Measurements from ENCODE around the gene HELZ. TPM values are rescaled to one million over a fixed set of nuclear protein-coding genes. Genes with fewer than 3 reads are reported as not detected.

The HELZ gene
- total and polyA plus RNA-seq, 4 donors: 2.8 to 75.7 (median 25.5) TPM

DNA sequence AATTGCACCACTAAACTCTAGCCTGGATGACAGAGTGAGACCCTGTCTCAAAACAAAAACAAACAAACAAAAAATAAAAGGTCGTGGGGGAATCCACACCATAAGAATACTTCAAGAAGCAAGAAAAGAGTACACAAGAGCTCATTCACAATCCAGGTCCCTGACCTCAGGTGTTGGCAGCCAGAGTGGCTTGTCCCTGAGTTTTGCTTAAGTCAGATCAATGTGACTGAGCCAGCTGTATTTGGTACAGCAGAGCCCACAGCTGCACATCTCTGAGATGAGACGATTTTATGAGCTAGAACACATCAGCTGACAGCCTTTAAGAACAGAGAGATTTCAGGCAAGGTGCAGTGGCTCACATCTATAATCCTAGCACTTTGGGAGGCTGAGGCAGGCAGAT, 178.3 kb downstream of the HELZ start:
- 61 to 67% methylated on average over 2 of the region's 2 CpGs for WGBS, 2 donors
- Histone ChIP-seq H3K36me3 (ENCODE audit: control insufficient read depth in 1 of 2, insufficient read depth in 2 of 2, low read length in 1 of 2) (no peaks in the 10 kb centered on the region), H3K4me3 (ENCODE audit: low read length in 2 of 2) (no peak overlapping the region), H3K27me3 (ENCODE audit: control insufficient read depth in 1 of 2, insufficient read depth in 2 of 2, low read length in 1 of 2) (no peaks in the 10 kb centered on the region), H3K27ac (ENCODE audit: low read depth in 1 of 2, low read length in 2 of 2) (no peak overlapping the region), H3K4me1 (ENCODE audit: control insufficient read depth in 1 of 2, insufficient read depth in 2 of 2, low read length in 2 of 2) (no peaks in the 10 kb centered on the region), H3K9me3 (ENCODE audit: control insufficient read depth, low read length) (no peaks in the 10 kb centered on the region)
- intact Hi-C loops (cut with DNase I): no loop called here
- ATAC-seq (ENCODE audit: low FRiP score) (no peak), DNase-seq (no peak)

- DNase-seq (no peak), ATAC-seq (ENCODE audit: low FRiP score) (no peak)
- intact Hi-C loops (cut with DNase I): no loop called here
- WGBS, 2 donors: 83 to 93% methylated on average over 6 of the region's 6 CpGs
- no peak overlapping the region for H3K4me3 ChIP-seq (ENCODE audit: low read length in 2 of 2)
- no peaks in the 10 kb centered on the region for H3K9me3 ChIP-seq (ENCODE audit: control insufficient read depth, low read length)
- no peaks in the 10 kb centered on the region for H3K36me3 ChIP-seq (ENCODE audit: control insufficient read depth in 1 of 2, insufficient read depth in 2 of 2, low read length in 1 of 2)
- no peaks in the 10 kb centered on the region for H3K27me3 ChIP-seq (ENCODE audit: control insufficient read depth in 1 of 2, insufficient read depth in 2 of 2, low read length in 1 of 2)
- no peak overlapping the region for H3K27ac ChIP-seq (ENCODE audit: low read depth in 1 of 2, low read length in 2 of 2)
- H3K4me1 ChIP-seq (ENCODE audit: control insufficient read depth in 1 of 2, insufficient read depth in 2 of 2, low read length in 2 of 2): no peaks in the 10 kb centered on the region
These were observed 181.9 kb downstream of the HELZ start for GRCh38 chr17:67063141-67063540.

- intact Hi-C loops (cut with DNase I): no loop called here
- no peak overlapping the region for H3K4me3 ChIP-seq (ENCODE audit: low read length in 2 of 2)
- H3K27ac ChIP-seq (ENCODE audit: low read depth in 1 of 2, low read length in 2 of 2): no peak overlapping the region
- DNase-seq (no peak), ATAC-seq (ENCODE audit: low FRiP score) (no peak)
- 5 to 6% methylated on average over 6 of the region's 6 CpGs for WGBS, 2 donors
- no peaks in the 10 kb centered on the region for H3K27me3 ChIP-seq (ENCODE audit: control insufficient read depth in 1 of 2, insufficient read depth in 2 of 2, low read length in 1 of 2)
- no peaks in the 10 kb centered on the region for H3K4me1 ChIP-seq (ENCODE audit: control insufficient read depth in 1 of 2, insufficient read depth in 2 of 2, low read length in 2 of 2)
- H3K9me3 ChIP-seq (ENCODE audit: control insufficient read depth, low read length): peaks cover 2% of the 10 kb centered on the region
- H3K36me3 ChIP-seq (ENCODE audit: control insufficient read depth in 1 of 2, insufficient read depth in 2 of 2, low read length in 1 of 2): no peaks in the 10 kb centered on the region
These were observed 185.6 kb downstream of the HELZ start for GRCh38 chr17:67059372-67059771.

- intact Hi-C loops (cut with DNase I): no loop called here
- Histone ChIP-seq H3K9me3 (ENCODE audit: control insufficient read depth, low read length) (peaks cover 2% of the 10 kb centered on the region), H3K36me3 (ENCODE audit: control insufficient read depth in 1 of 2, insufficient read depth in 2 of 2, low read length in 1 of 2) (no peaks in the 10 kb centered on the region), H3K27me3 (ENCODE audit: control insufficient read depth in 1 of 2, insufficient read depth in 2 of 2, low read length in 1 of 2) (no peaks in the 10 kb centered on the region), H3K4me3 (ENCODE audit: low read length in 2 of 2) (no peak overlapping the region), H3K4me1 (ENCODE audit: control insufficient read depth in 1 of 2, insufficient read depth in 2 of 2, low read length in 2 of 2) (no peaks in the 10 kb centered on the region), H3K27ac (ENCODE audit: low read depth in 1 of 2, low read length in 2 of 2) (no peak overlapping the region)
- DNase-seq: no peak
- WGBS, 2 donors: 97 to 98% methylated on average over 8 of the region's 8 CpGs
- ATAC-seq (ENCODE audit: low FRiP score): no peak
These were observed 187.0 kb downstream of the HELZ start for GRCh38 chr17:67058036-67058435.

GRCh38 chr17:67056746-67057490, 188.1 kb downstream of the HELZ start:
- no peak overlapping the region for H3K4me3 ChIP-seq (ENCODE audit: low read length in 2 of 2)
- 75 to 80% methylated on average over 18 of the region's 18 CpGs for WGBS, 2 donors
- intact Hi-C loops (cut with DNase I): no loop called here
- no peaks in the 10 kb centered on the region for H3K27me3 ChIP-seq (ENCODE audit: control insufficient read depth in 1 of 2, insufficient read depth in 2 of 2, low read length in 1 of 2)
- H3K4me1 ChIP-seq (ENCODE audit: control insufficient read depth in 1 of 2, insufficient read depth in 2 of 2, low read length in 2 of 2): no peaks in the 10 kb centered on the region
- no peak for ATAC-seq (ENCODE audit: low FRiP score)
- no peak for DNase-seq
- no peaks in the 10 kb centered on the region for H3K36me3 ChIP-seq (ENCODE audit: control insufficient read depth in 1 of 2, insufficient read depth in 2 of 2, low read length in 1 of 2)
- peaks cover 2% of the 10 kb centered on the region for H3K9me3 ChIP-seq (ENCODE audit: control insufficient read depth, low read length)
- H3K27ac ChIP-seq (ENCODE audit: low read depth in 1 of 2, low read length in 2 of 2): no peak overlapping the region

GRCh38 chr17:67055811-67056745, 188.9 kb downstream of the HELZ start:
- intact Hi-C loops (cut with DNase I): no loop called here
- Histone ChIP-seq H3K27me3 (ENCODE audit: control insufficient read depth in 1 of 2, insufficient read depth in 2 of 2, low read length in 1 of 2) (no peaks in the 10 kb centered on the region), H3K4me3 (ENCODE audit: low read length in 2 of 2) (no peak overlapping the region), H3K27ac (ENCODE audit: low read depth in 1 of 2, low read length in 2 of 2) (no peak overlapping the region), H3K4me1 (ENCODE audit: control insufficient read depth in 1 of 2, insufficient read depth in 2 of 2, low read length in 2 of 2) (no peaks in the 10 kb centered on the region), H3K9me3 (ENCODE audit: control insufficient read depth, low read length) (peaks cover 2% of the 10 kb centered on the region), H3K36me3 (ENCODE audit: control insufficient read depth in 1 of 2, insufficient read depth in 2 of 2, low read length in 1 of 2) (no peaks in the 10 kb centered on the region)
- DNase-seq (no peak), ATAC-seq (ENCODE audit: low FRiP score) (no peak)
- 92% methylated on average over 29 of the region's 29 CpGs for WGBS, 2 donors

DNA sequence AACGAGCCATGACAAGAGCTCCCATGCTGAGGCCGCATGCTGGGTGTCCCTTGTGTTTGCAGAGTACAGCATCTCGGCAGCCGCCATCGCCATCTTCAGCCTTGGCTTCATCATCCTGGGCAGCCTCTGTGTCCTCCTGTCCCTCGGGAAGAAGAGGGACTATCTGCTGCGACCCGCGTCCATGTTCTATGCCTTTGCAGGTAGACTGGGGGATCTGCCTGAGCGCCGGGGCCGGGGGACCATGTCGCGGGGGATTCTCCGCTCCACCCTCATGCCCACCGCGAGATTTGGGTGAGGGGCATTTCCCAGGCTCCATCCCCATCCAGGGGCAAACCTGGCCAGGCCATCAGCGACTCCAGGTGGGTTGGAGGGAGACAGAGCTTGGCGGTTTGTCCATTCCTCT, 190.0 kb downstream of the HELZ start:
- intact Hi-C loops (cut with DNase I): no loop called here
- DNase-seq (no peak), ATAC-seq (ENCODE audit: low FRiP score) (no peak)

GRCh38 chr17:67054608-67055007, 190.4 kb downstream of the HELZ start:
- Histone ChIP-seq H3K4me1 (ENCODE audit: control insufficient read depth in 1 of 2, insufficient read depth in 2 of 2, low read length in 2 of 2) (no peaks in the 10 kb centered on the region), H3K4me3 (ENCODE audit: low read length in 2 of 2) (no peak overlapping the region), H3K27me3 (ENCODE audit: control insufficient read depth in 1 of 2, insufficient read depth in 2 of 2, low read length in 1 of 2) (no peaks in the 10 kb centered on the region), H3K27ac (ENCODE audit: low read depth in 1 of 2, low read length in 2 of 2) (no peak overlapping the region), H3K36me3 (ENCODE audit: control insufficient read depth in 1 of 2, insufficient read depth in 2 of 2, low read length in 1 of 2) (no peaks in the 10 kb centered on the region), H3K9me3 (ENCODE audit: control insufficient read depth, low read length) (peaks cover 2% of the 10 kb centered on the region)
- DNase-seq (no peak), ATAC-seq (ENCODE audit: low FRiP score) (no peak)
- 73 to 95% methylated on average over 5 of the region's 5 CpGs for WGBS, 2 donors
- intact Hi-C loops (cut with DNase I): no loop called here

More for the DNA sequence above, 190.0 kb downstream of the HELZ start:
- no peak overlapping the region for H3K4me3 ChIP-seq (ENCODE audit: low read length in 2 of 2)
- H3K27me3 ChIP-seq (ENCODE audit: control insufficient read depth in 1 of 2, insufficient read depth in 2 of 2, low read length in 1 of 2): no peaks in the 10 kb centered on the region
- peaks cover 2% of the 10 kb centered on the region for H3K9me3 ChIP-seq (ENCODE audit: control insufficient read depth, low read length)
- no peaks in the 10 kb centered on the region for H3K36me3 ChIP-seq (ENCODE audit: control insufficient read depth in 1 of 2, insufficient read depth in 2 of 2, low read length in 1 of 2)
- H3K4me1 ChIP-seq (ENCODE audit: control insufficient read depth in 1 of 2, insufficient read depth in 2 of 2, low read length in 2 of 2): no peaks in the 10 kb centered on the region
- 95 to 96% methylated on average over 19 of the region's 19 CpGs for WGBS, 2 donors
- H3K27ac ChIP-seq (ENCODE audit: low read depth in 1 of 2, low read length in 2 of 2): no peak overlapping the region

Data from aorta (tissue), 5 donors.